GM23338 (cell line): ENCODE measurements around the gene ZBTB12.

Experiments
- EZH2 ChIP-seq: fragments of 200-600 bp; sonication (generic); IDR thresholded peaks from one replicate; pipeline ENCODE4 v1.8.0; 2017; ENCODE audit warnings: antibody characterized with exemption, mild to moderate bottlenecking, low read depth; ENCODE audit not compliant: unreplicated experiment
- TF ChIP-seq, protein P1 (sequence below), 2 experiments: fragments of 200-600 bp in 1 of 2; sonication (generic) in 1 of 2; conservative IDR thresholded peaks; 2 replicates each; pipeline versions ENCODE4 v1.5.1 to v1.6.1; 2016 to 2017; ENCODE audit warnings: antibody characterized with exemption in 2 of 2, low read depth in 2 of 2, mild to moderate bottlenecking in 2 of 2, moderate library complexity in 1 of 2

DNA sequence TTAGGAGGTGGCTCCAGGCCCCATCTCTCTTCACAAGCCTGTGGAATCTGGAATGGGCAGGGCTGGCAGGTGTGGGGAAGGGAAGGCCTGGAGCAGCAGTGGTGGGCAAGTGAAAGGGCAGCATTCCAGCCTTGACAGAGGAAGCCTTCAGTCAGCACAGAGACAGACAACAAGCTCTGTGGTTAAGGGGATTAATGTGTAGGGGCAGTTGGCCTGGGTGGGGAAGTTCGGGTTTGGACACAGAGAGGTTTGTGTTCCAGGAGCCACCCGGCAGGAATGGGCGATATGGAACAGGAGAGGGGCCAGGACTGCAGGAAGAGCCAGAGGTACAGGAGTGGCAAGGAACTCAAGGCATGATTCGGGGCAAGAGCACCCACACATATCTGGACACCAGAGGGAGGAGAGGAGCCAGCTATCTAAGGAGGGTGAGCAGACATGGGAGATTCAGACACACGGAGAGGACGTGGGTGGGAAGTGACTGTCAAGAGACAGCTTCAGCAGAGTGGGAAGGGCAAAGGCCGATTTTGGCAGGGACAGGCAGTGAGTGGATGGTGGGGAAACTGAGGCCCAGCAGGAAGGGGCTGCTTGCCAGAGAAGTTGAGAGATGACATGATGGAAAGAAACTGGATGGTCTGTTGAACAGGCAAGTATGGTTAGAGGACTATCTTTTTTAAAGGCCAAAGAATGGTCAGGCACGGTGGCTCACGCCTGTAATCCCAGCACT, 20.6 kb downstream of the ZBTB12 start:
- TF ChIP-seq, protein P1, sequence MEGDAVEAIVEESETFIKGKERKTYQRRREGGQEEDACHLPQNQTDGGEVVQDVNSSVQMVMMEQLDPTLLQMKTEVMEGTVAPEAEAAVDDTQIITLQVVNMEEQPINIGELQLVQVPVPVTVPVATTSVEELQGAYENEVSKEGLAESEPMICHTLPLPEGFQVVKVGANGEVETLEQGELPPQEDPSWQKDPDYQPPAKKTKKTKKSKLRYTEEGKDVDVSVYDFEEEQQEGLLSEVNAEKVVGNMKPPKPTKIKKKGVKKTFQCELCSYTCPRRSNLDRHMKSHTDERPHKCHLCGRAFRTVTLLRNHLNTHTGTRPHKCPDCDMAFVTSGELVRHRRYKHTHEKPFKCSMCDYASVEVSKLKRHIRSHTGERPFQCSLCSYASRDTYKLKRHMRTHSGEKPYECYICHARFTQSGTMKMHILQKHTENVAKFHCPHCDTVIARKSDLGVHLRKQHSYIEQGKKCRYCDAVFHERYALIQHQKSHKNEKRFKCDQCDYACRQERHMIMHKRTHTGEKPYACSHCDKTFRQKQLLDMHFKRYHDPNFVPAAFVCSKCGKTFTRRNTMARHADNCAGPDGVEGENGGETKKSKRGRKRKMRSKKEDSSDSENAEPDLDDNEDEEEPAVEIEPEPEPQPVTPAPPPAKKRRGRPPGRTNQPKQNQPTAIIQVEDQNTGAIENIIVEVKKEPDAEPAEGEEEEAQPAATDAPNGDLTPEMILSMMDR (conservative IDR thresholded peaks at IDR 0.05; ENCODE audit: low read depth in 2 of 2), result no peak
- no peak for TF ChIP-seq EZH2
